ENCODE measurements around the gene NAB2. TPM values are rescaled to one million over a fixed set of nuclear protein-coding genes. Genes with fewer than 3 reads are reported as not detected.

Gene NAB2
- total and polyA plus RNA-seq, 9 of the 15 experiments (the other 6 are each of a cell fraction or from before 2014, with no cell fraction given) = 0.45 to 40.9 (median 20.4) TPM

- TF ChIP-seq NR4A1 (CRISPR knock-in tag; IDR thresholded peaks at IDR 0.05) (no peak), NR4A1 (tag; IDR thresholded peaks at IDR 0.05) (no peak), PHTF2 (CRISPR knock-in tag; IDR thresholded peaks at IDR 0.05) (no peak), CSDE1 (IDR thresholded peaks at IDR 0.05) (no peak), TCF7 (IDR thresholded peaks at IDR 0.05; ENCODE audit: borderline replicate concordance) (no peak), ATF7 (IDR thresholded peaks at IDR 0.05) (peak; percentile 37; the same call in 1 of the 2 replicates), SRSF9 (IDR thresholded peaks at IDR 0.05; ENCODE audit: borderline replicate concordance, low read depth, low read length) (no peak), ZNF778 (CRISPR knock-in tag; IDR thresholded peaks at IDR 0.05) (no peak), ZFP1 (CRISPR knock-in tag; IDR thresholded peaks at IDR 0.05) (no peak), U2AF2 (optimal IDR thresholded peaks at IDR 0.05; ENCODE audit: low read depth, low read length) (no peak), EHMT2 (IDR thresholded peaks at IDR 0.05) (no peak), MCM7 (IDR thresholded peaks at IDR 0.05) (no peak), CBX1 (IDR thresholded peaks at IDR 0.05; ENCODE audit: low read depth) (no peak), CEBPG (CRISPR knock-in tag; IDR thresholded peaks at IDR 0.05) (no peak), CEBPG (tag; conservative IDR thresholded peaks at IDR 0.05 in 1 of 2, IDR thresholded peaks at IDR 0.05 in 1 of 2) (no peak), CC2D1A (IDR thresholded peaks at IDR 0.05) (no peak), POLR2A (conservative IDR thresholded peaks at IDR 0.05) (peak; percentile 84), STAT6 (CRISPR knock-in tag; IDR thresholded peaks at IDR 0.05) (peak; percentile 51; the same call in 1 of the 2 replicates), PYGO2 (tag; IDR thresholded peaks at IDR 0.05) (no peak), SP1 (CRISPR knock-in tag; IDR thresholded peaks at IDR 0.05) (no peak), BRD4 (IDR thresholded peaks at IDR 0.05) (0 out of 2 replicates have a peak, but pooled peaks have one; percentile 26), EP300 (IDR thresholded peaks at IDR 0.05; ENCODE audit: low read length) (peak; percentile 8; the same call in 1 of the 2 replicates), RBM22 (IDR thresholded peaks at IDR 0.05; ENCODE audit: low read depth, low read length, poor library complexity, severe bottlenecking) (no peak), ZFP30 (CRISPR knock-in tag; IDR thresholded peaks at IDR 0.05; ENCODE audit: borderline replicate concordance) (no peak), HMG20A (CRISPR knock-in tag; conservative IDR thresholded peaks at IDR 0.05) (no peak)
- TF ChIP-seq, protein P1, sequence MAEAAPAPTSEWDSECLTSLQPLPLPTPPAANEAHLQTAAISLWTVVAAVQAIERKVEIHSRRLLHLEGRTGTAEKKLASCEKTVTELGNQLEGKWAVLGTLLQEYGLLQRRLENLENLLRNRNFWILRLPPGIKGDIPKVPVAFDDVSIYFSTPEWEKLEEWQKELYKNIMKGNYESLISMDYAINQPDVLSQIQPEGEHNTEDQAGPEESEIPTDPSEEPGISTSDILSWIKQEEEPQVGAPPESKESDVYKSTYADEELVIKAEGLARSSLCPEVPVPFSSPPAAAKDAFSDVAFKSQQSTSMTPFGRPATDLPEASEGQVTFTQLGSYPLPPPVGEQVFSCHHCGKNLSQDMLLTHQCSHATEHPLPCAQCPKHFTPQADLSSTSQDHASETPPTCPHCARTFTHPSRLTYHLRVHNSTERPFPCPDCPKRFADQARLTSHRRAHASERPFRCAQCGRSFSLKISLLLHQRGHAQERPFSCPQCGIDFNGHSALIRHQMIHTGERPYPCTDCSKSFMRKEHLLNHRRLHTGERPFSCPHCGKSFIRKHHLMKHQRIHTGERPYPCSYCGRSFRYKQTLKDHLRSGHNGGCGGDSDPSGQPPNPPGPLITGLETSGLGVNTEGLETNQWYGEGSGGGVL (CRISPR knock-in tag; IDR thresholded peaks at IDR 0.05) = no peak
- TF ChIP-seq, protein P2, sequence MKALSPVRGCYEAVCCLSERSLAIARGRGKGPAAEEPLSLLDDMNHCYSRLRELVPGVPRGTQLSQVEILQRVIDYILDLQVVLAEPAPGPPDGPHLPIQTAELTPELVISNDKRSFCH (CRISPR knock-in tag; IDR thresholded peaks at IDR 0.05) = no peak
- TF ChIP-seq, protein P2 (tag; IDR thresholded peaks at IDR 0.05) = 0 out of 2 replicates have a peak, but pooled peaks have one; percentile 13
Observed at GRCh38 chr12:57087691-57088353, 1.1 kb upstream of the NAB2 start (continued).

All from K562 (cell line).